IMR-90 (cell line): Measurements from ENCODE around the gene ESR2.
"Not testable (repeated sequence)": the region's sequence is repeated elsewhere in the genome, so short reads cannot be mapped to it uniquely, and the experiment has no call there.

Source experiments
- BHLHE40 ChIP-seq: fragments of 150-350 bp; IDR thresholded peaks from 2 replicates; pipeline ENCODE4 v1.6.1; 2016; ENCODE audit warnings: mild to moderate bottlenecking, low read depth, low read length
- CEBPB ChIP-seq: IDR thresholded peaks from 2 replicates; pipeline ENCODE4 v1.6.1; 2012; ENCODE audit warnings: low read depth, low read length, improper control_type of control experiment
- CTCF ChIP-seq: conservative IDR thresholded peaks from 2 replicates; pipeline ENCODE4 v1.5.1; 2012; ENCODE audit warnings: mild to moderate bottlenecking, low read depth, low read length, improper control_type of control experiment
- ELK1 ChIP-seq: fragments of 150-350 bp; IDR thresholded peaks from 2 replicates; pipeline ENCODE4 v1.6.1; 2016; ENCODE audit warnings: low read depth, mild to moderate bottlenecking, low read length, moderate library complexity, borderline replicate concordance
- FOS ChIP-seq: fragments of 150-350 bp; IDR thresholded peaks from 2 replicates; pipeline ENCODE4 v1.6.1; 2016; ENCODE audit warnings: low read depth, low read length
- MAFK ChIP-seq: IDR thresholded peaks from 2 replicates; pipeline ENCODE4 v1.6.1; 2012; ENCODE audit warnings: low read depth, low read length, improper control_type of control experiment
- MAZ ChIP-seq: IDR thresholded peaks from 2 replicates; pipeline ENCODE4 v1.6.1; 2012; ENCODE audit warnings: low read depth, mild to moderate bottlenecking, low read length, improper control_type of control experiment, moderate library complexity, borderline replicate concordance
- MXI1 ChIP-seq: IDR thresholded peaks from 2 replicates; pipeline ENCODE4 v1.6.1; 2012; ENCODE audit warnings: low read depth, mild to moderate bottlenecking, low read length, moderate library complexity, borderline replicate concordance
- NFE2L2 ChIP-seq: fragments of 150-350 bp; IDR thresholded peaks from 2 replicates; pipeline ENCODE4 v1.6.1; 2016; ENCODE audit warnings: low read depth, mild to moderate bottlenecking, low read length
- POLR2A ChIP-seq: IDR thresholded peaks from 2 replicates; pipeline ENCODE4 v1.6.1; 2012; ENCODE audit warnings: mild to moderate bottlenecking, low read depth, low read length
- RAD21 ChIP-seq: IDR thresholded peaks from 2 replicates; pipeline ENCODE4 v1.6.1; 2012; ENCODE audit warnings: low read length, improper control_type of control experiment
- RFX5 ChIP-seq: IDR thresholded peaks from 2 replicates; pipeline ENCODE4 v1.8.0; 2012; ENCODE audit warnings: low read depth, mild to moderate bottlenecking, low read length, moderate library complexity
- SMC3 ChIP-seq: fragments of 150-350 bp; IDR thresholded peaks from 2 replicates; pipeline ENCODE4 v1.6.1; 2016; ENCODE audit warnings: low read depth, mild to moderate bottlenecking, antibody characterized with exemption, low read length, moderate library complexity
- TF ChIP-seq, protein P1 (sequence below): fragments of 150-350 bp; IDR thresholded peaks from 2 replicates; pipeline ENCODE4 v1.6.1; 2017; ENCODE audit warnings: mild to moderate bottlenecking, antibody characterized with exemption, low read length, low read depth

GRCh38 chr14:64182908-64183307, 111.3 kb downstream of the ESR2 start:
- TF ChIP-seq CTCF, CEBPB, BHLHE40, POLR2A, ELK1, RAD21, MXI1, FOS, SMC3, RFX5, NFE2L2, MAFK, MAZ: not testable (repeated sequence)
- TF ChIP-seq, protein P1, sequence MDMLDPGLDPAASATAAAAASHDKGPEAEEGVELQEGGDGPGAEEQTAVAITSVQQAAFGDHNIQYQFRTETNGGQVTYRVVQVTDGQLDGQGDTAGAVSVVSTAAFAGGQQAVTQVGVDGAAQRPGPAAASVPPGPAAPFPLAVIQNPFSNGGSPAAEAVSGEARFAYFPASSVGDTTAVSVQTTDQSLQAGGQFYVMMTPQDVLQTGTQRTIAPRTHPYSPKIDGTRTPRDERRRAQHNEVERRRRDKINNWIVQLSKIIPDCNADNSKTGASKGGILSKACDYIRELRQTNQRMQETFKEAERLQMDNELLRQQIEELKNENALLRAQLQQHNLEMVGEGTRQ, result not testable (repeated sequence)
